Measurements from ENCODE around the gene SYT9.

DNA sequence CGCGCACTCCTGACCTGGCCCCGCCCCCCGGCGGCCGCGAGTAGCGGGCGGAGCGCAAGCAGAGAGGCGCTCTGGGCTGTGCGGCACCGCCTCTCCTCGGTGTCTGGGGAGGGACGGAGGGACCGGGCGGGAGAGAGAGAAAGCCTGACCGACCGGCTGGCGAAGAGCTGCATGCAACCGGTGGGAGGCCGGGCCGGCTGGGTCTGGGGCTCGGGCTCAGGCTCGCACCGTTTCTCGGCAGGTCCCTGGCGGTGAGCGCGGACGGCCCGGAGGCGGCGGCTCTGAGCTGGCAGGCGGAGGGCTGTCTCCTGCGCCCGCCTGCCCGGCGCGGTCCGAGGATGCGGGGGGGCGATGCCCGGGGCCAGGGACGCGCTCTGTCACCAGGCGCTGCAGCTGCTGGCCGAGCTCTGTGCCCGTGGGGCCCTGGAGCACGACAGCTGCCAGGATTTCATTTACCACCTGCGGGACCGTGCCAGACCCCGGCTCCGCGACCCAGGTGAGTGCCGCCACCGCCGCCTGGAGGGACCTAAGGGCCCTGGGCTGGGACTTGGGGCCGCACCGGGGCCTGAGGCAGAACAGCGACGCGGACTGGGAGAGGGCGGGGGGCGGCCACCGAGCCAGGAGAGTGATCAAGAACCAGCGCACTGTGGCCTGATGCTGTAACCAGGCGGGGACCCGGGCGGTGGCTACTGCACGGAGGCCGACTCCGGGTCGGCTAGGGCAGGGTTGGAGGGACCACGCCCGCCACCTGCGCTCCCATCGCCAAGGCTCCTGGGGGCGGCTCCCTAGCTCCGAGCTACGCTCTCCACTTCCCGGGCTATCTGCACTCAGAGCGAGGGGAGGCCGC is at the start of gene SYT9:
- TF ChIP-seq, protein P1, sequence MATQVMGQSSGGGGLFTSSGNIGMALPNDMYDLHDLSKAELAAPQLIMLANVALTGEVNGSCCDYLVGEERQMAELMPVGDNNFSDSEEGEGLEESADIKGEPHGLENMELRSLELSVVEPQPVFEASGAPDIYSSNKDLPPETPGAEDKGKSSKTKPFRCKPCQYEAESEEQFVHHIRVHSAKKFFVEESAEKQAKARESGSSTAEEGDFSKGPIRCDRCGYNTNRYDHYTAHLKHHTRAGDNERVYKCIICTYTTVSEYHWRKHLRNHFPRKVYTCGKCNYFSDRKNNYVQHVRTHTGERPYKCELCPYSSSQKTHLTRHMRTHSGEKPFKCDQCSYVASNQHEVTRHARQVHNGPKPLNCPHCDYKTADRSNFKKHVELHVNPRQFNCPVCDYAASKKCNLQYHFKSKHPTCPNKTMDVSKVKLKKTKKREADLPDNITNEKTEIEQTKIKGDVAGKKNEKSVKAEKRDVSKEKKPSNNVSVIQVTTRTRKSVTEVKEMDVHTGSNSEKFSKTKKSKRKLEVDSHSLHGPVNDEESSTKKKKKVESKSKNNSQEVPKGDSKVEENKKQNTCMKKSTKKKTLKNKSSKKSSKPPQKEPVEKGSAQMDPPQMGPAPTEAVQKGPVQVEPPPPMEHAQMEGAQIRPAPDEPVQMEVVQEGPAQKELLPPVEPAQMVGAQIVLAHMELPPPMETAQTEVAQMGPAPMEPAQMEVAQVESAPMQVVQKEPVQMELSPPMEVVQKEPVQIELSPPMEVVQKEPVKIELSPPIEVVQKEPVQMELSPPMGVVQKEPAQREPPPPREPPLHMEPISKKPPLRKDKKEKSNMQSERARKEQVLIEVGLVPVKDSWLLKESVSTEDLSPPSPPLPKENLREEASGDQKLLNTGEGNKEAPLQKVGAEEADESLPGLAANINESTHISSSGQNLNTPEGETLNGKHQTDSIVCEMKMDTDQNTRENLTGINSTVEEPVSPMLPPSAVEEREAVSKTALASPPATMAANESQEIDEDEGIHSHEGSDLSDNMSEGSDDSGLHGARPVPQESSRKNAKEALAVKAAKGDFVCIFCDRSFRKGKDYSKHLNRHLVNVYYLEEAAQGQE (IDR thresholded peaks at IDR 0.05; ENCODE audit: insufficient read depth in 1 of 2, low read depth in 2 of 2, low read length in 2 of 2), result no peak
- TF ChIP-seq POLR2AphosphoS5 (IDR thresholded peaks at IDR 0.05; ENCODE audit: low read depth, low read length), result no peak
- no peak for TF ChIP-seq FOXP2 (optimal IDR thresholded peaks at IDR 0.05; ENCODE audit: borderline replicate concordance, extremely low read depth, extremely low read length, insufficient read depth)

Measured in PFSK-1 (cell line).